WERI-Rb-1 (cell line): ENCODE measurements around the gene ERCC6L2.
A peak's percentile ranks its signal among the peaks of the same experiment; 100 is the strongest.

Source experiments
- DNase-seq: peaks from one replicate; pipeline ENCODE4 v3.0.0-alpha.2; 2020
- H3K27ac ChIP-seq: fragments of 250-450 bp; sonication (Bioruptor Pico); 2 replicates; pipeline ENCODE4 v1.5.1; 2020; ENCODE audit warnings: mild to moderate bottlenecking, moderate library complexity
- H3K27me3 ChIP-seq: fragments of 250-450 bp; sonication (Bioruptor Pico); 2 replicates; pipeline ENCODE4 v1.5.1; 2021; ENCODE audit warnings: mild to moderate bottlenecking, low read depth, moderate library complexity; ENCODE audit not compliant: insufficient read depth, severe bottlenecking
- H3K36me3 ChIP-seq: fragments of 250-450 bp; sonication (Bioruptor Pico); 2 replicates; pipeline ENCODE4 v1.5.1; 2020; ENCODE audit warnings: mild to moderate bottlenecking, moderate library complexity
- H3K4me3 ChIP-seq: 2 replicates; pipeline ENCODE4 v1.5.1; 2011; ENCODE audit warnings: low read depth, mild to moderate bottlenecking, control low read depth, low read length
- H3K9me3 ChIP-seq: fragments of 250-450 bp; sonication (Bioruptor Pico); 2 replicates; pipeline ENCODE4 v1.5.1; 2021; ENCODE audit warnings: mild to moderate bottlenecking, moderate library complexity; ENCODE audit not compliant: severe bottlenecking
- TF ChIP-seq, protein P1 (sequence below): IDR thresholded peaks from 2 replicates; pipeline ENCODE4 v1.5.1; 2011; ENCODE audit warnings: low read depth, mild to moderate bottlenecking, control low read depth, inconsistent platforms, low read length

Gene ERCC6L2

GRCh38 chr9:95870906-95871305, 4.6 kb upstream of the ERCC6L2 start:
- TF ChIP-seq, protein P1, sequence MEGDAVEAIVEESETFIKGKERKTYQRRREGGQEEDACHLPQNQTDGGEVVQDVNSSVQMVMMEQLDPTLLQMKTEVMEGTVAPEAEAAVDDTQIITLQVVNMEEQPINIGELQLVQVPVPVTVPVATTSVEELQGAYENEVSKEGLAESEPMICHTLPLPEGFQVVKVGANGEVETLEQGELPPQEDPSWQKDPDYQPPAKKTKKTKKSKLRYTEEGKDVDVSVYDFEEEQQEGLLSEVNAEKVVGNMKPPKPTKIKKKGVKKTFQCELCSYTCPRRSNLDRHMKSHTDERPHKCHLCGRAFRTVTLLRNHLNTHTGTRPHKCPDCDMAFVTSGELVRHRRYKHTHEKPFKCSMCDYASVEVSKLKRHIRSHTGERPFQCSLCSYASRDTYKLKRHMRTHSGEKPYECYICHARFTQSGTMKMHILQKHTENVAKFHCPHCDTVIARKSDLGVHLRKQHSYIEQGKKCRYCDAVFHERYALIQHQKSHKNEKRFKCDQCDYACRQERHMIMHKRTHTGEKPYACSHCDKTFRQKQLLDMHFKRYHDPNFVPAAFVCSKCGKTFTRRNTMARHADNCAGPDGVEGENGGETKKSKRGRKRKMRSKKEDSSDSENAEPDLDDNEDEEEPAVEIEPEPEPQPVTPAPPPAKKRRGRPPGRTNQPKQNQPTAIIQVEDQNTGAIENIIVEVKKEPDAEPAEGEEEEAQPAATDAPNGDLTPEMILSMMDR: no peak
- Histone ChIP-seq H3K4me3 (no peak overlapping the region), H3K36me3 (peaks cover 2% of the 10 kb centered on the region), H3K27ac (no peak overlapping the region), H3K27me3 (no peaks in the 10 kb centered on the region), H3K9me3 (no peaks in the 10 kb centered on the region)
- DNase-seq: no peak

GRCh38 chr9:95874303-95874988, 1.0 kb upstream of the ERCC6L2 start:
- TF ChIP-seq, protein P1: no peak
- Histone ChIP-seq H3K36me3 (peaks cover 2% of the 10 kb centered on the region), H3K4me3 (no peak overlapping the region), H3K27ac (no peak overlapping the region), H3K9me3 (no peaks in the 10 kb centered on the region), H3K27me3 (no peaks in the 10 kb centered on the region)
- DNase-seq: no peak

- H3K4me3 ChIP-seq: no peak overlapping the region
- H3K27me3 ChIP-seq: no peaks in the 10 kb centered on the region
- peak; percentile 73 for DNase-seq
- no peak overlapping the region for H3K27ac ChIP-seq
- H3K36me3 ChIP-seq: peaks cover 2% of the 10 kb centered on the region
- TF ChIP-seq, protein P1: no peak
- H3K9me3 ChIP-seq: no peaks in the 10 kb centered on the region
Measured at GRCh38 chr9:95874989-95875304, 544 bp upstream of the ERCC6L2 start.

GRCh38 chr9:95876138-95876444, 600 bp downstream of the ERCC6L2 start:
- TF ChIP-seq, protein P1: no peak
- Histone ChIP-seq H3K27me3 (no peaks in the 10 kb centered on the region), H3K9me3 (no peaks in the 10 kb centered on the region), H3K4me3 (no peak overlapping the region), H3K36me3 (peaks cover 7% of the 10 kb centered on the region), H3K27ac (no peak overlapping the region)
- DNase-seq: no peak

- Histone ChIP-seq H3K9me3 (no peaks in the 10 kb centered on the region), H3K36me3 (peaks cover 11% of the 10 kb centered on the region), H3K27ac (no peak overlapping the region), H3K4me3 (no peak overlapping the region), H3K27me3 (no peaks in the 10 kb centered on the region)
- TF ChIP-seq, protein P1: no peak
- DNase-seq: no peak
Measured at GRCh38 chr9:95876595-95876994, 1.1 kb downstream of the ERCC6L2 start.

DNA sequence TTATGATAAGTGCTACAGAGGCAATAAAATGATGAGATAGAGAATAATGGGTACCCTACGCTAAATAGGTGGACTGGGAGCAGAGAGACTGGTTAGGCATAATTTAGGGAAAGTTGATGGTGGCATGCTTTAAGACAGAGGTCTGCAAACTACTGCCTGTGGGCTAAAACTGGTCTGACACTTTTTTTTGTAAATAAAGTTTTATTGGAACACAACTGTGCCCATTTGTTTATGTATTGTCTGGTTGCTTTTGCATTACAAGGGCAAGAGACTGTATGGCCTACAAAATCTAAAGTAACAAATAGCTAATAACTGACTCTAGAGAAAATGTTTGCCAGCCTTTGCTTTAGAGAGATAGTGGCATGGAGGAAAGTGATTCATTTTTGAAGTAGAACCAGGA, 2.5 kb downstream of the ERCC6L2 start:
- Histone ChIP-seq H3K4me3 (no peak overlapping the region), H3K27me3 (no peaks in the 10 kb centered on the region), H3K9me3 (no peaks in the 10 kb centered on the region), H3K27ac (no peak overlapping the region), H3K36me3 (peaks cover 15% of the 10 kb centered on the region)
- no peak for DNase-seq
- TF ChIP-seq, protein P1: no peak
